ENCODE data around the gene NFKB1.
"Not testable (repeated sequence)": the region's sequence is repeated elsewhere in the genome, so short reads cannot be mapped to it uniquely, and the experiment has no call there.

NFKB1 gene

DNA sequence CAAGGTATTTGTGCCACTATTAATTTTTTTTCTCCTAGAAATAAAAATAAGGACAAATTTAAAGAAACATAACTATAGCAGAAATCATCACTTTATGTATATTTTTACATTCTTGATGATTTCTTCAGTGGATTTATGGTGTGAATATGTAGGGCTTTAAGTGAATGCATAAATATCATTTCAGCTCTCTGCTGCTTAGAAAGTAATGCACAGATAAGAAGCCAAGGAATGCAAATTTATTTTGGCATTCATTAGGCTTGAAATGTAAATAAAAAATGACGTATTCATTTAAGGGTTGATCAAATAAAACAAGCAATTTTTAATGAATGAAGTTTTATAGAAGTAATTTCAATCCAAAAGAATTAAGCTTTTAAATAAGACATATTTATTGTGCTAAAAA, 66.3 kb downstream of the NFKB1 start:
- DNase-seq: no peak

DNA sequence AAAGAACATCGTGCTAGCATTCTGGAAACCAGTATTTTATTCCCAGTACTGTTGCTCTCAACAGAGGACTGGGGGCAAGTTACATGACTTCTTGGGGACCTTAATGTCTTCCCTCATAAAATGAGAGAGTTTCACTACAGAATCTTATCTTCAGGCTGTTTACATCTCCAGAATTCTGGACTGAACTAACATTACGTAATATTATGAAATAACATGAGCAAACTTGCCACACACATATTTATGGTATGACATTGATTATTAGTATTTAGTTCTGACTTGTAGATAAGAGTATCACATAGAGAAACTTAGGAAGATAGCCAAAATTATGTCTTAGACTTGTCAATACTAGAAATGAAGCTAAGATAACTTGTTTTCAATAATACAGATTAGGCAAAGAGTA, 68.0 kb downstream of the NFKB1 start:
- DNase-seq: no peak

DNA sequence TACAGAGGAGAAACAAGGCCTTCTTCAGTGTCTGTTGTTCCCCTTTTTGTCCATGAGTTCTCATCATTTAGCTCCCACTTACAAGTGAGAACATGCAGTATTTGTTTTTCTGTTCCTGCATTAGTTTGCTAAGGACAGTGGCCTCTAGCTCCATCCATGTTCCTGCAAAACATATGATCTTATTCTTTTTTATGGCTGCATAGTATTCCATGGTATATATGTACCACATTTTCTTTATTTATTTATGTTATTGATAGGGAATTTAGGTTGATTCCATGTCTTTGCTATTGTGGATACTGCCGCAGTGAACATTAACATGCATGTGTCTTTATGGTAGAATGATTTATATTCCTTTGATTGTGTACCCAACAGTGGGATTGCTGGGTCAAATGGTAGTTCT, 69.1 kb downstream of the NFKB1 start:
- DNase-seq: not testable (repeated sequence)

DNA sequence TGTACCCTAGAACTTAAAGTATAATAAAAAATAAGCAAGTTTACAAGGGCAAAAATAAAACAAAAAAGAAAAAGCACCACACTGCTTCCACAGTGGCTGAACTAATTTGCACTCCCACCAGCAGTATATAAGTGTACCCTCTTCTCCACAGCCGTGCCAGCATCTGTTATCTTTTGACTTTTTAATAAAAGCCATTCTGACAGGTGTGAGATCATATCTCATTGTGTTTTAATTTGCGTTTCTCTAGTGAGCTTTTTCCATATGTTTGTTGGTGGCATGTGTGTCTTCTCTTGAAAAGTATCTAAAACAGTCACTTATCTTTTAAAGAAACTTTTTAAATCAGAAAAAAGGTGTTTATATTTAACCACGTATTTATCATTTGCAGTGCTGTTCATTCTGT, 71.3 kb downstream of the NFKB1 start:
- DNase-seq: no peak

DNA sequence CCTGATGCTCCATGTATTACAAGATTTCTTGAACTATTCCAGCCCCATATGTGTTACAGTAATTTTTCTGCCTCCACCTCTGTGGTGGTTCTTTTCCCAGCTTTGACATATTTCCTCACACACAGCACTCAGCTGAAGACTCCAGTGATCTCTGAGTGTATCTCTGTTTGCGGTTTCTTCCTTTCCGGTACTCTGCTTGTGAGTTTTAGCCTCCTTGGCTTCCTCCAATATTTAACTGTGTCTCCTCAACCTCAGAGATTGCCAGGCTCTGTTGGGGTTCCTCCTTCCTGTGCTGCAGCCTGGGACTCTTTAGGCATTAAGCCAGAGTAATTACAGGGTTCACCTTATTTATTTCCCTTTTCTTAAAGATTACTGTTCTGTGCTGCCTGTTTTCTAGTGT, 73.2 kb downstream of the NFKB1 start:
- DNase-seq: no peak

DNA sequence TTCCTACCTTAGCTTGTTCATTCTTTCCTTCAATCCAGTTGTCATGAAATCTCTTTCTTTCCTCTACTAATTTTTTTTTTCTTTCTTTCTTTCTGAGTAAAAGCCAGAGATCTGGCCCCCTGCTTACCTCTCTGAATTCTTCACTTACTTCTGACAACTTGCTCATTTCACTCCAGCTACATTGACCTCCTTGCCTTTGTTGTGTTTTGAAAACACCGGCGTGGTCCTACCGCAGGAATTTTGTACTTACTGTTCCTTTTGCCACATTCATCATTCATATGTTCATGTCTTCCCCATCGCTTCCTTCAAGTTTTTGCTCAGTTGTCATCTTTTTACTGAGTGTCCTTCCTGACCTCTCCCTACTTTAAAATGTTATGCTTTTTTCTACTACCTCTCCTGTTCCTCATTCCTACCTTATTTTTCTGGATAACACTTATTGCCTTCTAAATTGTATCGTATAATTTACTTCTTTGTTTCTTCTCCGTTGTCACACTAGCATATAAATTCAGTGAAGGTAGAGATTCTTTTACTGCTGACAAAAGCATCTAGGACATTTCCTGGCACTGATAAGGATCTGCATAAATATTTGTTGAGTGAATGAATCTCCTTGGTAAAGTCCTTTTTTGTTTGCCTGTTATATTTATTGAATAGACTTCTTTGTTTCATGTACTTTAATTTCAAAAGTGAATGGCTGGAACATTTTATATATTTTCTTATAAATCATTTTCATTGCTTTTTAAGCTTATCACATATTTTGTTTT, 74.4 kb downstream of the NFKB1 start:
- no peak for DNase-seq

DNA sequence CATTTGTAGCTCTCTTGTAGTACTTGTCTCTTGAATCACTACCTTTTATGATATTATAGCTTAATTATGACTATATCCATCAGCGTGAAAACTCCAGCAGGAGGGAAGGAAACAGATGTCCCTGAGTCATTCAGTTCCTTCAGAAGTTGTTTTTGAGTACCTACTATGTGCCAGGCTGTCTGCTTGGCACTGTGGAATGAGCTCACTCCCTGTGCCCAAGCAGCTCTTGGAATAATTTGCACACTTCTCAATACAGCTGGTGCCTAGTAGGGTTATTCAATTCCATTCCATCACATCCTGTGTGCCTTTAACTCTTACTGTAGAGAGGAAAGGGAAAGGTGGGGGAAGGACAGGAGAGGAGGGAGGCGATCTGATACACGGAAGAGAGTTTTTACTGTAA, 77.1 kb downstream of the NFKB1 start:
- DNase-seq: no peak

DNA sequence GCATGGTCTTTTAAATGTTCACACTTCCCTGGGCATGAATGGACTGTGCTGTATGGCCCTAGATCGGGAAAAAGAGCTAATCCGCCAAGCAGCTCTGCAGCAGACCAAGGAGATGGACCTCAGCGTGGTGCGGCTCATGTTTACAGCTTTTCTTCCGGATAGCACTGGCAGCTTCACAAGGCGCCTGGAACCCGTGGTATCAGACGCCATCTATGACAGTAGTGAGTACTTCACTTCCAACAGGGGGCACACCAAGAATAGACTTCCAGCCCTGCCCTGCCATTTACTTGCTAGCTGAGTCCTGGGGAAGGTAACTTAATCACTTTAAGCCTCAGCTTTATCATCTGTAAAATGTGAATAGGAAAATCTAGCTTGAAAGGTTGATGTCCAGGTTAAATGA, 77.7 kb downstream of the NFKB1 start:
- no peak for DNase-seq

DNA sequence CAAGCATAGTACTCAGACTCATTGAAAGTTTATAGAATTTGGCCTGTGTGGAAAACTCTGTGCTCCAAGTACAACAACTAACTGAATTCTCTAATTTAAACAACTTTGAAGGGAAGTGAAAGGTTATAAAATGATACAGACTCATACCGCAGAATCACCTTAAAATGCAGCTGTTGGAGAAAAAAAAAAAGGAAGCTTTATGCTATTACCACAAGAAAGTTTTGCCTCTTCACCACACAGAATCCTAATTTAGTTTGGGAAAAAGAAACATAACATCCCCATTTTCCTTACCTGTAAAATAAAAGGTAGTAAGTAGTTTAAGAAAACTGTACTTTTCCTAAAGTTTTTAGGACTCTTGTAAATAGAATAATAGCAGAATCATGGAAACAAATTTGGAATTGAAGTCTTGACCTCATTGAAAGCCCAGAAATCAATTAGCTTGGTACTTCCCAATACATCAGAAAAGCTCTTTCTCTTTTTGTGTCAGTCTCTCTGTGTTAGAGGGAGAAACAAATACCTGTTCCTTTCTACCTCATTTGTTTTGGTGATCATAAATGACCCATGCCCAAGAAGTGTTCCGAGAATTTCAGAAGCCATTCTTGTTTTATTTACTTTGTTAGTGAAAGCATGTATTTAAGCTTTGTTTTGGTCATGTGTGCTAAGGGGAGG, 78.8 kb downstream of the NFKB1 start:
- DNase-seq: no peak

DNA sequence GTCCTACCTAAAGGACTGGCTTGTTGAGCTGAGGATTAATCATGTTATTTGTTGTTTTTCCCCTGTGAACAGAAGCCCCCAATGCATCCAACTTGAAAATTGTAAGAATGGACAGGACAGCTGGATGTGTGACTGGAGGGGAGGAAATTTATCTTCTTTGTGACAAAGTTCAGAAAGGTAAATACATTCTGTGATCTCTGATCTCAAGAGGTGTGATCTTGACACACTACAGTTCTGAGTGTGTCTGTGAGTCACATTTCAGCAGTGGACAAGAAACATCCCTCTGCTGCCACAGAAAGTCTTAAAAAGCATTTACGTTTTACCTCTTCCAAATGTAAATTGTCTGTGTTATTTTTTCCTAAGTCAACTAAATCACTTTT, 79.3 kb downstream of the NFKB1 start:
- DNase-seq: no peak

DNA sequence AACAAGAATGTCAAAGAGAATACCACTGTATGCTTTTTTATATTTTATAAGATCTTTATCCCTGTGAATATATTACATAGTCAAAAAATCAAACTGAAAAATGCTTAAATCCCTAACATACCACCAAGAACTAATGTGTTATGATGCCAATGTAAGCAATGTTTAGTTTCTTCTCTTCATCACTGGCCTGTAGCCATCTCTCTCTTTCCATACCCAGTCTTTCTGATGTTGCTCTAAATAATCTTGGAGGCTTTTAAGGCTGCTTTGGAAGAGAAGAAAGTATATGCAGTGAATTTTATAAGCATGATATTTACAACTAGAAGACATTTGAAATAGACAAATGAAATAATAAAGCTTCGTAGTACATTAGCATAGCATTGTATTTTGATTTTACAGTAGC, 82.9 kb downstream of the NFKB1 start:
- no peak for DNase-seq

DNA sequence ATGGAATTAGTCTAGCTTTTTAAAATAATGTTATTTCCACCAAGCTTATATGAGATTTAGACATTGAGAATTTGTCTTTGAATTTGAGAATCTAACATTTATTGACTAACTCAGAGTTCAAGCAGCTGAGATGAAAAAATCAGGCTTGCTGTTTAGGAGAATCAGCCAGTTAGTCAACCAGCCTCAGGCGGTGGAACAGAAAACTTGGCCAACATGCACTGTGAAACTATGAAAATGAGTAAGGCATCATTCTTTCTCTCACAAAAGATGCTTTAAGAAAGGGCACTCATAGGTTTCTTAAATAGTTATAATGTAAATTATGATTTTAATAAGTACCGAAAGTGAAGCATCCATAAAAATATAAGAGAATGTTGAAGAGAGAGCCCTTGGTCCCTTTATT, 84.2 kb downstream of the NFKB1 start:
- no peak for DNase-seq

DNA sequence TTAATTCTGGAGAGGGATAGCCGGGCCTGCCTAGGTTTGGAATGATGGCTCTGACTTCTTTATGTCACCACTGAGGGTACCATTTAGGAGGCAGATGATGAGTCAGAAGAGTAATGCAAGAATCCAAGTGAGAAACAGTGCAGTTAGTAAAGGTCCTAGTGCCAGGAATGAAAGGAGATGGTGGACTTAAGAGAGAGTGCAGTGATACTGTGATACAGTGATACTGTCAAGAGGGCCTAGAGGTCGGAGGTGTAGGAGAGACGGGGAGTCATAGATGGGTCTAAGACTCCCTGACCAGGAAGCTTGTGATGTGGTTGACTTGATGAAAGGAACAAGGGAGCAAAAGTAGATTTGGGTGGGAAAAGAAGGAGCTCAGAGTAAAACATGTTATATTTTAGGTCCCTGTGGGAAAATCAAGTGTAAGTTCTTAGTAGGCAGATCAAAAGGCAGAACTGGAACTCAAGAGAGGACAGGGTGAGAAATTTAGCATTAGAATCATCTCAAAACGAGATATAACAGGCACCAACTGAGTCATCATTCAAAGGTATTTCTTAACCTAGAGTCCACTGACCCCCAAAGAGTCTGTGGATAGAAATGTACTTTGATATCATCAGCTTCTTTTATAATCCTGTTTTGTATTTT, 85.0 kb downstream of the NFKB1 start:
- no peak for DNase-seq

DNA sequence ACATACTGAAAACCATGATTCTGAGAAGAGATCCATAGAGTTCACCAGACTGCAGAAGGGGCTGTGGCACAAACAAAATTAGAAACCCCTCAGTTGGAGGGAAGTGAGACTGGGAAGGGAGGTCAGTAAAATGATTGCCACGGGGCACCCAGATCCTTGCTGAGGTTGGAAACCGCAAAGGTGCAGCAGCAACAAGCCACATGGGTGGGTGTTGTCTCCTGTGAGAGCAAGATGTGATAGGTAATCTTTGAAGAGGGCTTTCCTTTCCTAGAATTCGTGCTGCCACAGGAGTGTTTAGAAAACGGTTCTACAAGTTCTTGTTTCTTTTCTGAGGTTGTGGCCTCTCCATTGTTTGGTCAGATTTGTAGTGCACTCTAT, 85.5 kb downstream of the NFKB1 start:
- DNase-seq: no peak

DNA sequence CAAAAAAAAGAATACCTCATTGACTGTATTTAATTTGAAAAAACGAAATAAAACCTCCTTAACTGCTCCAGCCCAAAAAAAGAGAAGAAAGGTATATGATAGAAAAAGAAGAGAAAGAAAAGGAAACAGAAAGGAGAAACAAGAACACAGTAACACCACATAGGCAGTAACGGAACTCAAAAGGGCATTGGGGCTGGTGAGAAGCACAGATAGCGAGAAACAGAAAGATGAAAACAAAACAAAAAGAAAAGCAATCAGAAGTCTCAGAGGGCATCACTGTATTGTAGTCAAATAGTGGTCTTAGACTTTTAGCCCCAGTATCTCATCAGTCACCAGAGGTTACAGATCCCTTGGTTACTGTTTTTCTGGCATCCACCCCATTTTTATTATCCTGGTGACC, 88.6 kb downstream of the NFKB1 start:
- no peak for DNase-seq

DNA sequence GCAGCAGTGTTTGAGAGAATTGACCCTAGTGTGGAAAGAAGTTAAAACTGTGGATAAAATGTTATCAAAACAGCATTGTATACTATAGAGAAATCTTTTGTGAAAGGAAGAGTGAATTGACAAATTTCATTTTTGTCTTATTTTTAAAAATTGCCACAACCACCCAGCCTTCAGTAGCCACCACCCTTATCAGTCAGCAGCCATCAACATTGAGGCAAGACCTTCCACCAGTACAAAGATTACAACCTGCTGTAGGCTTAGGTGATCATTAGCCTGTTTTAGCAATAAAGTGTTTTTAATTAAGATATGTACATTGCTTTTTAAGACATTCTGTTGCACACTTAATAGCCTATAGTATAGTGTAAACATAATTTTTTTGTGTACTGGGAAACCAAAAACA, 91.1 kb downstream of the NFKB1 start:
- no peak for DNase-seq

DNA sequence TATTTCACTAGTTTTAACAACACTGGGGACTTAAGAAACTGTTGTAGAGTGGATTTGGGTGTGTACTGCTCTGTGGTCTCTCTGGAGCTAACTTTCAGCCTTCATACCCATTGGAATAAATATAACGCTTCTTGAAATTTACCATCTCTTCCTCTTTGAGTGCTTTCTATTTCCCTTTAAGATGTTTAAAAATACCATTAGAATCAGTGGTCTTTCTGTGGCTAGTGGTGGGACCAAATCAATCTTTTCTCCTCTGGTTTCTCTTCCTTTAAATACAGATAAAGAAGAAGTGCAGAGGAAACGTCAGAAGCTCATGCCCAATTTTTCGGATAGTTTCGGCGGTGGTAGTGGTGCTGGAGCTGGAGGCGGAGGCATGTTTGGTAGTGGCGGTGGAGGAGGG, 92.0 kb downstream of the NFKB1 start:
- no peak for DNase-seq

DNA sequence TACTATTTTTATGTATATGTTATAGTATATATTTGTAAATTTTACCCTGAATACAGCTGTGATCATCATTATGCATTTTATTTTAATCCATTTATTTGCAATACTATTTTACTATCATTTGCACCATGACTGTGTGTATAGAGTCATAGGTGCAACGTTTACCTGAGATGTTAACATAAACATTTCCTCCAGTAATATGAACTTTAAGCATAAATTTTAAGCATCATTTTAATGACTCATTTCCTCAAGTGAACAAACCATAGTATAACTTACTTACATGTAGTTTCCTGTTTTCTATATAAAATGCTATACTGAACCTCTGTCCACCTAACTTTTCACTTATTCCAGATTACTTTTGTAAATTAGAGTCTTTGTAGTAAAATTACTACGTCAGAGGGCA, 92.8 kb downstream of the NFKB1 start:
- no peak for DNase-seq

DNA sequence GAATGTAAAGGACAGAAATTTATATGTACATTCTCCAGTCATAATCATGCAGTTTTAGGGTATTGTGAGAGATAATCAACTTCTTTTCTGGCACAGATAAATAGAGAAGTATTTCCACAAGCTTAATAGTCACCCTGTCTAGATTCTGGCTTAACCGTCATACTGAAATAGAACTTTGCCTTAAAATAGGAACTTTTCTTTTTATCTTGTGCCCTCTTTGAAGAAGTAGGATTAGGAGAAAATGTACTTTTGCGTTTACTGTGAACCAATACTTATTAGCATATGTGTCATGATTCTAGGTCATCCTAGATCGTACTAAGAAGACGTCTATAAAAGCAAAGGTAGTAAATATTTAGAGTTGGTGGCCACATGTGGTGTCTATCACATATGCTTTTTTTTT, 95.4 kb downstream of the NFKB1 start:
- DNase-seq: no peak

DNA sequence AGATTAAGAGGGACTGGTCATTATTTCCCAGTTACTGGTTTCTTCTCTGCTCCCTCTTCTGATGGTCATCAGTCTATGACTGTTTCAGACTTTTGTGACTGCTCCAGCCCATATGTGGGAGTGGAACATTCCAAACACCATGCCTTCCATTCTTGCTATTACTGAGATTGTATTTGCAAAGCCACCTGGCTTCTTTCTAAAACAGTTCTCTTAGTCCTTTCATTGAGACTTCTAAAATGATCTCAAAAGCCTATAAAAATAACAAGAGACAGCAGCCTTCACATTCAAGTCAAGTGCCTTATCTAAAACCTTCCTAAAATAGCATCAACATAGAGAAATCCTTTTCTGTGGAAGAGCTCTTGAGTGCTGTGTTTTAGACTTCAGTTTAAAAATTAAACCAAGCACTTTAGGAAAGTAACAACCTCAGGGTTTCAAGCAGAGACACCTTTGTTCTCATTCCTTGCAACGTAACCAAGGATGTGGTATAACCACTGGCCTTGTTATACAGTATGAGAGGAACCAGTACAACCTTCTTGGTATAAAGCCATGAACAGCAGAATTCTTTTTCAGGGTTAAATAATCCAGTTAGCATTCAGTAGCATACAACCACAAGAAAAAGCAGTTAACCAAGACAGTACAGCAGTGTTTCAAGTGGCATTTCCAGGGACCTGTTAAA, 97.1 kb downstream of the NFKB1 start:
- no peak for DNase-seq

DNA sequence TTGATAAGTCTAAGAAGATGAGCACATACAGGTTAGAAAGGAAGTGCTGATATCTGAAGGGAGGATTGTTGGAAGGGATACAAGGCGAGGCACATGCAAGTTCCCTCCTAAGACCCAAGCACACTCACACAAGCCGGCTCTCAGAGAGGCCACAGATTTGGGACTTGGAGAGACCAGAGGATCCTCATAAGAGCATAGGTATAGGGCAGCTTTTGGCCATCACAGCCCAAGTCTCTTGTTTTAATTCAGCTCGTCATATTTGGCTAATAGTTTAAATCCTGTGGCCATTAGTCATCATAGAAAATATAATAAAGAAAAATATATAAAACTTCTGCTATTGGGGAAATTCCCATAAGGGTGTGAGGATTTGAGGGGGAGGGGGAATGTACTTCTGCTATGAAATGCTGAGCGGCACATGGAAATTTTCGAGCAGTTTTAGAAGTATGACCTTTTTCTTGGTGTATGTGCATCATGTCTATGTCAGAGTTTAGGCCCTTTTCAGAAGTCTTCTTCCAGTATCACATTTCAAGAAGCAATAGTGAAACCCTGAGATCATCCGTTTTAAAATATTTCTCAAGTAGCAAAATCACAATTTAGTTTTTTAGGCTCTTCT, 97.7 kb downstream of the NFKB1 start:
- no peak for DNase-seq

DNA sequence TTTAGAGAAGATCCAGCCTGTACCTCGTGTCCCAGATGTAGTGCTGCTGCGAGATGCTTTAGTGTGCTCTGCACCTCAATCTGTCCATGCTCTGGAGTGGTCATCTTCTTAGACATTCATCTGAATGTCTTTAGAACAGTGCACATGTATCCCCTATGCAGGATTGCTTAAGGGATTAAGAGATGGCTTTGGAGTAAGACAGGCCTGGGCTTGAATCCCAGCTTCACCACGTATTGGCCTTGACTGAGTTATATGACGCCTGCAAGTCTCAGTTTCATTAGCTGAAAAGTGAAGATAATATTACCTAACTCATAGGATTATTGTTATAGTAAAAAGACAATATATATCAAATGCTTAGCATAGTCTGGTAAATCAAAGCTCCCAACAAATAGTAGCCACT, 98.3 kb downstream of the NFKB1 start:
- DNase-seq: no peak

DNA sequence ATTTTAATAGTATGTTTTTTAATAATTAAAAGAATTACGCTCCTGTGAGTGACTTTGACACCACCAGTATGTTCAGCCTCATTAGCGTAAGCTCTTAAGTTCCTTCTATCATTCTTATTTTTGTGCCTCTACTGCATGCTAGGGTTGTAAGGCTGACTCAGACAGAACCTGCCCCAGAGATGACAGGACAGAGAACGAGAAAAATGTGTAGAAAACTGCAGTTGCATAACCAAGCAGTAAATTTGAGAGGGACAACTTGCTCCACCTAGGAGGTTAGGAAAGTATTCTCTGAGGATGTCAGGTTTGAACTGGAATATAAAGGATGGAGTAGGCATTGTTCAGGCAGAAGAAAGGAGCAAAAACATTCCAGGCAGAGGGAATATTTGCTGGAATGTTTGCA, 98.7 kb downstream of the NFKB1 start:
- no peak for DNase-seq

DNA sequence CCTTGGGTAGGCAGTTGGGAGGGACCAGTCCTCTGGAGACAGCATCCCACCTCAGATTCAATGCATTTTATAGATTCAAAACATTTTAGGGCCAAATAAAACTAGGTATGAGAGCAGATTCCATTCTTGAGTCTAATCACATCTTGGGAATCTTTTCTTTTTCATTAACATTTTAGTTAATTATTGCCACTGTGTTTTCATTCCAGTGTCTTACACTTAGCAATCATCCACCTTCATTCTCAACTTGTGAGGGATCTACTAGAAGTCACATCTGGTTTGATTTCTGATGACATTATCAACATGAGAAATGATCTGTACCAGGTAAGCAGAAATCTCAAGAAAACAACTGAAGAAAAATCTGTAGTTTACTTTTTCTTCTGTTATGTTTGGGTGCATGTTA, 99.5 kb downstream of the NFKB1 start:
- DNase-seq: no peak
